Epithelial cell of esophagus (primary cell): ENCODE data around the gene DNAH11.

Experiments
- DNase-seq: peaks from one replicate; pipeline ENCODE4 v3.0.0; 2010; ENCODE audit warnings: low read depth
- H3K4me3 ChIP-seq: 2 replicates; pipeline ENCODE4 v1.5.1; 2011; ENCODE audit warnings: mild to moderate bottlenecking, low read length, control low read depth
- TF ChIP-seq, protein P1 (sequence below): IDR thresholded peaks from 2 replicates; pipeline ENCODE4 v1.5.1; 2011; ENCODE audit warnings: low read depth, mild to moderate bottlenecking, low read length, control low read depth, inconsistent platforms; ENCODE audit not compliant: insufficient read depth; ENCODE audit errors: missing control alignments

The DNAH11 gene, protein sequence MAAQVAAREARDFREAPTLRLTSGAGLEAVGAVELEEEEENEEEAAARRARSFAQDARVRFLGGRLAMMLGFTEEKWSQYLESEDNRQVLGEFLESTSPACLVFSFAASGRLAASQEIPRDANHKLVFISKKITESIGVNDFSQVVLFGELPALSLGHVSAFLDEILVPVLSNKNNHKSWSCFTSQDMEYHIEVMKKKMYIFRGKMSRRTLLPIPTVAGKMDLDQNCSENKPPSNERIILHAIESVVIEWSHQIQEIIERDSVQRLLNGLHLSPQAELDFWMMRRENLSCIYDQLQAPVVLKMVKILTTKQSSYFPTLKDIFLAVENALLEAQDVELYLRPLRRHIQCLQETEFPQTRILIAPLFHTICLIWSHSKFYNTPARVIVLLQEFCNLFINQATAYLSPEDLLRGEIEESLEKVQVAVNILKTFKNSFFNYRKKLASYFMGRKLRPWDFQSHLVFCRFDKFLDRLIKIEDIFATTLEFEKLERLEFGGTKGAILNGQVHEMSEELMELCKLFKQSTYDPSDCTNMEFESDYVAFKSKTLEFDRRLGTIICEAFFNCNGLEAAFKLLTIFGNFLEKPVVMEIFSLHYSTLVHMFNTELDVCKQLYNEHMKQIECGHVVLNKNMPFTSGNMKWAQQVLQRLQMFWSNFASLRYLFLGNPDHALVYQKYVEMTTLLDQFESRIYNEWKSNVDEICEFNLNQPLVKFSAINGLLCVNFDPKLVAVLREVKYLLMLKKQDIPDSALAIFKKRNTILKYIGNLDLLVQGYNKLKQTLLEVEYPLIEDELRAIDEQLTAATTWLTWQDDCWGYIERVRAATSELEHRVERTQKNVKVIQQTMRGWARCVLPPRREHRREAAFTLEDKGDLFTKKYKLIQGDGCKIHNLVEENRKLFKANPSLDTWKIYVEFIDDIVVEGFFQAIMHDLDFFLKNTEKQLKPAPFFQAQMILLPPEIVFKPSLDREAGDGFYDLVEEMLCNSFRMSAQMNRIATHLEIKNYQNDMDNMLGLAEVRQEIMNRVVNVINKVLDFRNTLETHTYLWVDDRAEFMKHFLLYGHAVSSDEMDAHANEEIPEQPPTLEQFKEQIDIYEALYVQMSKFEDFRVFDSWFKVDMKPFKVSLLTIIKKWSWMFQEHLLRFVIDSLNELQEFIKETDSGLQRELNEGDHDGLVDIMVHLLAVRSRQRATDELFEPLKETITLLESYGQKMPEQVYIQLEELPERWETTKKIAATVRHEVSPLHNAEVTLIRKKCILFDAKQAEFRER (N-terminal part only)

DNA sequence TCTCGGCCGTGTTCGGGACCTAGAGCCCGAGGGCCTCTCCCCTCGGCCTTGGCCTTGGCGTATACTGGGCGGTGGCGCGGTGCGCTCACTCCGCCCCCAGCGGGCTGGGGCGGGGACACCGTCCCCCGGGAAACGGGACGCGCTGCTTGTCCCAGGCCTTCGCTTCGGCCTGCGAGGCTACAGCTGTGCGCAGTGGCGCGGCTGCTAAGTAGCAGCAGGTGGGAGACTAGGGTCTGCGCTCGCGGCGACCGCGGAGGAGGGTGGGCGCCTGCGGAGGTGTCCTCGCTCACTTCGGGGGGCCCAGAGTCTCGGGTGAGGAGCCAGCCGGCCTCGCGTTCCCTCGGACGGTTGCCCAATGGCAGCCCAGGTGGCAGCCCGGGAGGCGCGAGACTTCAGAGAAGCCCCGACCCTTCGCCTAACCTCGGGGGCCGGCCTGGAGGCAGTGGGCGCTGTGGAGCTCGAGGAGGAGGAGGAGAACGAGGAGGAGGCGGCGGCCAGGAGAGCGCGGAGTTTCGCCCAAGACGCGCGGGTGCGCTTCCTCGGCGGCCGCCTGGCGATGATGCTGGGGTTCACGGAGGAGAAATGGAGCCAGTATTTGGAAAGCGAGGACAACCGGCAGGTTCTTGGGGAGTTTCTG lies at the start of gene DNAH11:
Gene DNAH11 (plus strand): TSS at position 149 of the 637 bp plus-strand sequence. CDS start 207 bp downstream, at position 356.
- TF ChIP-seq, protein P1, sequence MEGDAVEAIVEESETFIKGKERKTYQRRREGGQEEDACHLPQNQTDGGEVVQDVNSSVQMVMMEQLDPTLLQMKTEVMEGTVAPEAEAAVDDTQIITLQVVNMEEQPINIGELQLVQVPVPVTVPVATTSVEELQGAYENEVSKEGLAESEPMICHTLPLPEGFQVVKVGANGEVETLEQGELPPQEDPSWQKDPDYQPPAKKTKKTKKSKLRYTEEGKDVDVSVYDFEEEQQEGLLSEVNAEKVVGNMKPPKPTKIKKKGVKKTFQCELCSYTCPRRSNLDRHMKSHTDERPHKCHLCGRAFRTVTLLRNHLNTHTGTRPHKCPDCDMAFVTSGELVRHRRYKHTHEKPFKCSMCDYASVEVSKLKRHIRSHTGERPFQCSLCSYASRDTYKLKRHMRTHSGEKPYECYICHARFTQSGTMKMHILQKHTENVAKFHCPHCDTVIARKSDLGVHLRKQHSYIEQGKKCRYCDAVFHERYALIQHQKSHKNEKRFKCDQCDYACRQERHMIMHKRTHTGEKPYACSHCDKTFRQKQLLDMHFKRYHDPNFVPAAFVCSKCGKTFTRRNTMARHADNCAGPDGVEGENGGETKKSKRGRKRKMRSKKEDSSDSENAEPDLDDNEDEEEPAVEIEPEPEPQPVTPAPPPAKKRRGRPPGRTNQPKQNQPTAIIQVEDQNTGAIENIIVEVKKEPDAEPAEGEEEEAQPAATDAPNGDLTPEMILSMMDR: no peak
- H3K4me3 ChIP-seq: peak within 1 kb of the TSS; percentile 46
- DNase-seq: peak; percentile 65

DNA sequence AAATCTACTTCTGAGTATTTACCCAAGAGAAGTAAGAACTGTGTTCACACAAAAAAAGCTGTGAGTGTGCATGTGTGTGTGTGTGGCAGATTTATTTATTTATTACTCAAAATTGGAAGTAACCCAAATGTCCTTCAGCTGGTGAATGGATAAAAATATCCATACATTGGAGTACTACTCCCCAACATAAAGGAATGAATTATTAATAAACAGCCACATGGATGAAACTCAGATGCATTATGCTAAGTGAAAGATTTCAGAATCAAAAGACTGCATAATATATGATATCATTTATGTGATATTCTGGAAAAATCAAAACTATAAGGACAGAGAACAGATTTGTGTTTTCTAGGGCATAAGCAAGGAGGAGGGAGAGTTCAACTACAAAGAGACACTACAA lies 47.1 kb upstream of the DNAH11 start:
- no peak for DNase-seq
- TF ChIP-seq, protein P1: no peak
- H3K4me3 ChIP-seq: no peak overlapping the region

DNA sequence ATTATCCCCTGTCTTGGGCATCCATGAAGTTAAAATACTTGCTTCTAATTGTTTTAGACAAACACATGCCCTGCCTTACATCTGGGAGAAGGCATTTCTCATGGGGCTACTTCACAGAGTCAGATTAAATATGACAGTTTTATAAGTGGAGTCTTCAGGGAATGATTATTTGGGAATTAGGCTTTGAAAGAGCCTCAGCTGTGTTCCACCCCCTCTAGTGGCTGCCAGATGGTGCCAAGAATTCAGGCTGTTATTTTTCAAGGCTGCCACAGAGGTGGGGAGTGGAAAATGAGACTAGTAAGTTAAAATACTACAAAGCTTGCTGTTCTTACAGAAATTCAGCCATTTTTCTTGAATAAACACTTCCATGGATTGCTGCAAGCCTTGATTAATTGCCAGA lies 45.8 kb upstream of the DNAH11 start:
- no peak overlapping the region for H3K4me3 ChIP-seq
- peak; percentile 53 for DNase-seq
- TF ChIP-seq, protein P1: peak; percentile 71

DNA sequence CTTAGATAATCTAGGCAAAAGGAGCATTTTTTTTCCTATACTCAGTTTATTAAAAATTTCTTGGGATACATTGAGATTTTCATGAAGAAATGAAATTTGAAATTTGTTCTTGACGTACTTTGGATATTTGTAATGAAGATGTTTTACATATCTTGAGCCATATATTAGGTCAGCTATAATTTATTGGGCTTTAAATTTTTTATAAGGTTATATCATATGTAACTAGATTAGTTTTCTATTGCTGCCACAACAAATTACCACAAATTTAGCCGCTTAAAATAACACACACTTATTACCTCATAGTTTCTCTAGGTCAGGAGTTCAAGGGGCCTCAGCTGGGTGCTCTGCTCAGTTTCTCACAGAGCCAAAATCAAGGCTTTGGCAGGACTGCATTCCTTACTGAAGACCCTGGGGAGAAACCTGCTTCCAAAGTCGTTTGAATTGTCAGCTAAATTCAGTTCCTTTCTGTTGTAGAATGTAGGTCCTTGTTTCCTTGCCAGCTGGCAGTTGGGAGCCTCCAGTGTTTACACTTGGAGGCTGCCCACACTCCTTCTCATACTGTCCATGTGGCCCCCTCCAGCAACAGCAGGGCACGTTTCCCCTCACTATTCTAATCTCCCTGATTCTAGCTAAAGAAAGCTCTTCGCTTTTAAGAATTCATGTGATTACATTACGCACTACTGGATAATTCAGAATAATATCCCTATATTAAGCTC lies 42.6 kb upstream of the DNAH11 start:
- no peak for DNase-seq
- TF ChIP-seq, protein P1: no peak
- H3K4me3 ChIP-seq: no peak overlapping the region

DNA sequence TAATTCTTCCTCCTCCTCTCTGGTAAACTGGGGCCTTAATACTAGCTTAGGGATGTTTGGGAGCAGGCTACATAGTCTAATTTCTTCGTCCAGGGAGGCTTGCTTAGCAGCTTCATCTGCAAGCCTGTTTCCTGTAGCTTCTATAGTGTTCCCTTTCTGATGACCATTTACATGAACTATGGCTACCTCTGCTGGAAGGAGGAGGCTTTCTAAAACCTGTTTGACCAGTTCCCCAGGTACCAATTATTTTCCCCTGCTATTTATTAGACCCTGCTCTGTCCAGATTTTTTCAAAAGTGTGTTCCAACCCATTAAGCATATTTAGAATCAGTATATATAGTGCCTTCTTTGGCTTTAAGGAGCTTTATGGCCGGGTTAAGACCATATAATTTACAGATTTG lies 38.8 kb upstream of the DNAH11 start:
- TF ChIP-seq, protein P1: no peak
- H3K4me3 ChIP-seq: no peak overlapping the region
- peak; percentile 45 for DNase-seq
